Measurements from ENCODE around the gene FAM229A.

FAM229A gene

DNA sequence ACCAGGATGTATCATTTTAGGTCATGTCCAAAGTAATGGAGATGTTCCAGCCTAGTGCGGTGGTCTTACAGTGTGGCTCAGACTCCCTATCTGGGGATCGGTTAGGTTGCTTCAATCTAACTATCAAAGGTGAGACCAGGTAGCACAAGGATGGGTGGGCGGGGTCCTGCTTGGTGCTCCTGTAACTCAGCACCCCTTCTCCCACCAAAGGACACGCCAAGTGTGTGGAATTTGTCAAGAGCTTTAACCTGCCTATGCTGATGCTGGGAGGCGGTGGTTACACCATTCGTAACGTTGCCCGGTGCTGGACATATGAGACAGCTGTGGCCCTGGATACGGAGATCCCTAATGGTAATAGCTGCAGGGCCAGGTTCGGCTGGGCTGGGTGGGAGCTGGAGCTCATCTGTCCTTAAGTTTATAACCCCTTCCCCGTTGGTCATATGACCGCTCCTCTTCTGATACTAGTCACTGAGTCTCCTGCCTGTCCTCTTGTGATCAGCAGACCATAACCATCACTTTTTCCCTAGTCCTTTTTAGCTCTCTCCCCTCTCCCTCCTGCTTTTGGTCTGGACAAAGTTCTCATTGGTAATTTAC is 31.6 kb downstream of the FAM229A start:
- DNase-seq (ENCODE audit: low read depth): no peak

GRCh38 chr1:32329931-32330466 is 32.3 kb downstream of the FAM229A start:
- DNase-seq (ENCODE audit: low read depth): no peak

DNA sequence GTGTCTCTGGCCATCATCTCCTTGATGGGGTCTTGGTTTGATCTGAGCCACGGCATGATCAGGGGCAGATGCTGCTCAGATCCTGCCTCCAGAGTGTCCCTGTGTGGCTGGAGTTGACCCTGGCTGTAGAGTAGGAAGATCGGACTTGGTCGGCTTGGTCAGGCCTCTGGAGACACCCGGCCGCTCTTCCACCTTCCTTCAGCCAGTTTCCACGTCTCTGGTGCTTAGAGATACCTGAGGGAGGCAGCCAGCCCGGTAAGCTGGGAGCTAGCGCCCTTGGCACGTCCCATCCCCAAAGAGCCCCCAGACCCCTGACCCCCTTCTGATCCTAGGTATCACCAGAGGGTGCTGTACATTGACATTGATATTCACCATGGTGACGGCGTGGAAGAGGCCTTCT is 35.1 kb downstream of the FAM229A start:
- DNase-seq (ENCODE audit: low read depth): no peak

DNA sequence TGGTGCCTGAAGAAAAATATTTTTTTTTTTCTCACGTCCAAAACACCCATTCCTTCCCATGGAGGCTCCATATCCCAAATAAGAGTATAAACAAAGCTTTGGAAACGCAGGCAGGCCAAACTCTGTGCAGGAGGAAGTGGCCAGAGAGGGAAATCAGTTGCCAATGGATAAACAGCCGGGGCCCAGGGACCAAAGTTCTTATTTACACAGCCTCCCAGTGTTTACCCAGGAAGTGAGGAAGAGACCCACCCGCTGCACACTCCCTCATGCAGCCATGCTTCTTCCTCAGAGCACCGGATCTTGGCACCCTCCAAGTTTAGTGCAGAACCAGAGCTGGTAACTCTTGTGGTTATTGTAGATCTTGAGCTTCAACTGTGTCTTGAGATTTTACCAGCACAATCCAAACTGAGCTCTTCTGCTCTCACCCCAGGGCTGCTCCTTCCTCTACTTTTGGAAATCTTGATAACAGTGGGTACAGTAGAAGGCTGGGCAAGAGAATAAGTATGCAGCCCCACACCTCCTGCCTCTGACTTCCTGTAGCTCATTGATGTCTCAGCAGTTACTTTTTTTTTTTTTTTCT is 40.5 kb downstream of the FAM229A start:
- no peak for DNase-seq (ENCODE audit: low read depth)

DNA sequence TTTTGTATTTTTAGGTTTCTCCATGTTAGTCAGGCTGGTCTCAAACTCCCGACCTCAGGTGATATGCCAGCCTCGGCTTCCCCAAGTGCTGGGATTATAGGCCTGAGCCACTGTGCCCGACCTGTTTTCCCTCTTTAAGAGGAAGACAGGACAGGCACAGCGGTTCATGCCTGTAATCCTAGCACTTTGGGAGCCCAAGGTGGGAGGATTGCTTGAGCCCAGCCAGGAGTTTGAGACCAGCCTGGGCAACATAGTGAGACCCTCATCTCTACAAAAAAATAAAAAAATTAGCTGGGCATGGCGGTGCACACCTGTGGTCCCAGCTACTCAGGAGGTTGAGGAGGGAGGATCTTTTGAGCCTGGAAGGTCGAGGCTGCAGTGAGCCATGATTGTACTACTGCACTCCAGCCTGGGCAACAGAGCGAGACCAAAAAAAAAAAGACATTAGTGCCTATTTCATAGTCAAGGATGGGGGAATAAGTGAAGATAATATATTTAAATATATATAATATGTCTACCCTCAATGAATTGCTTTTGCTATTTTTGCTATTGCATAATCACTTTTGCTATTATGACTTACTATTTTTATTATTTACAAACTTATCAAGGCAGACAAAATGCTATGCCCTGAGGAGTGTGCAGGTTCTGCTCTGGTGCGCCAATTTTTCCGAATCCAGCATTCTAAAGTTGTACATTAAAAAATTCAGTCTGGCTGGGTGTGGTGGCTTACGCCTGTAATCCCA is 44.0 kb downstream of the FAM229A start:
- DNase-seq (ENCODE audit: low read depth): no peak

DNA sequence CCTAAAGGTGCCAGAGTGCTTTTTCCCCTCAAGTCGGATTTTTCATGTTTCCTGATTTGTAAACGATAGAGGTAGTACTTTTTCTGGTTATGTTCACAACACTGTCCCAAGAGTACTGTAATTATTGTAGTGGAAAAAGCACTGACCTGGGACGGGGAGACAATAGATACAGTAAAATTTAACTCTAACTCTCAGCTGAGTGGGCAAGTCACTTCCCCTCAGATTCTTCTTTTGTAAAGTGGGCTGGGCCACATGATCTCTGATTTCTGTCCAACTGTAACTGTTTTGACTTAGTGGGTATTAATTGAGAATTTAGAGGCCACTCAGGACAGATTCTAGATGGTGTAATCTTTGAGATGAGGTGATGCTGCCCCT is 45.4 kb downstream of the FAM229A start:
- no peak for DNase-seq (ENCODE audit: low read depth)

GRCh38 chr1:32311709-32312393 is 50.4 kb downstream of the FAM229A start:
- DNase-seq (ENCODE audit: low read depth): no peak
